ENCODE measurements around the gene AP1M1.

DNA sequence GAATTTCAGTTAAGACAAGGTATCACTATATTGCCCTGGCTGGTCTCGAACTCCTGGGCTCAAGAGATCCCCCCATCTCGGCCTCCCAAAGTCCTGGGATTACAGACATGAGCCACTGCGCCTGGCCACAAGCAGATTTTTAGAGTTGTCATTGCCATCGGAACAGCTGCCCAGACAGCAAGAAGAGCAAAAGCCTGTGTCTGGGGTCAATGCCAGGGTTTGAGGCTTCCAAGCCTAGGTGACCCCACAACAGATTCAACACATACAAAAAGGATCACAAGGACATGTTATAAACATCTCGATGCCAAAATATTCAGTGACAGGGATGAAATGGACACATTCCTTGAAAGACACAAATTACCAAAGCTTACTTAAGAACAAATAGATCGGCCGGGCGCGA, 86.8 kb downstream of the AP1M1 start:
- TF ChIP-seq, protein P1, sequence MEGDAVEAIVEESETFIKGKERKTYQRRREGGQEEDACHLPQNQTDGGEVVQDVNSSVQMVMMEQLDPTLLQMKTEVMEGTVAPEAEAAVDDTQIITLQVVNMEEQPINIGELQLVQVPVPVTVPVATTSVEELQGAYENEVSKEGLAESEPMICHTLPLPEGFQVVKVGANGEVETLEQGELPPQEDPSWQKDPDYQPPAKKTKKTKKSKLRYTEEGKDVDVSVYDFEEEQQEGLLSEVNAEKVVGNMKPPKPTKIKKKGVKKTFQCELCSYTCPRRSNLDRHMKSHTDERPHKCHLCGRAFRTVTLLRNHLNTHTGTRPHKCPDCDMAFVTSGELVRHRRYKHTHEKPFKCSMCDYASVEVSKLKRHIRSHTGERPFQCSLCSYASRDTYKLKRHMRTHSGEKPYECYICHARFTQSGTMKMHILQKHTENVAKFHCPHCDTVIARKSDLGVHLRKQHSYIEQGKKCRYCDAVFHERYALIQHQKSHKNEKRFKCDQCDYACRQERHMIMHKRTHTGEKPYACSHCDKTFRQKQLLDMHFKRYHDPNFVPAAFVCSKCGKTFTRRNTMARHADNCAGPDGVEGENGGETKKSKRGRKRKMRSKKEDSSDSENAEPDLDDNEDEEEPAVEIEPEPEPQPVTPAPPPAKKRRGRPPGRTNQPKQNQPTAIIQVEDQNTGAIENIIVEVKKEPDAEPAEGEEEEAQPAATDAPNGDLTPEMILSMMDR (IDR thresholded peaks at IDR 0.05) = no peak
- TF ChIP-seq POLR2A (IDR thresholded peaks at IDR 0.05) = no peak
